B cell (primary cell): Measurements from ENCODE around the gene CRAT.

Source experiments
- EZH2 ChIP-seq: IDR thresholded peaks from 2 replicates; pipeline ENCODE4 v1.6.1; 2012; ENCODE audit warnings: borderline replicate concordance, low read depth, mild to moderate bottlenecking, moderate library complexity, low read length; ENCODE audit not compliant: insufficient read depth, poor library complexity, severe bottlenecking
- TF ChIP-seq, protein P1 (sequence below): fragments of 200-600 bp; IDR thresholded peaks from one replicate; pipeline ENCODE4 v1.8.0; 2022; ENCODE audit warnings: antibody characterized with exemption, mild to moderate bottlenecking

DNA sequence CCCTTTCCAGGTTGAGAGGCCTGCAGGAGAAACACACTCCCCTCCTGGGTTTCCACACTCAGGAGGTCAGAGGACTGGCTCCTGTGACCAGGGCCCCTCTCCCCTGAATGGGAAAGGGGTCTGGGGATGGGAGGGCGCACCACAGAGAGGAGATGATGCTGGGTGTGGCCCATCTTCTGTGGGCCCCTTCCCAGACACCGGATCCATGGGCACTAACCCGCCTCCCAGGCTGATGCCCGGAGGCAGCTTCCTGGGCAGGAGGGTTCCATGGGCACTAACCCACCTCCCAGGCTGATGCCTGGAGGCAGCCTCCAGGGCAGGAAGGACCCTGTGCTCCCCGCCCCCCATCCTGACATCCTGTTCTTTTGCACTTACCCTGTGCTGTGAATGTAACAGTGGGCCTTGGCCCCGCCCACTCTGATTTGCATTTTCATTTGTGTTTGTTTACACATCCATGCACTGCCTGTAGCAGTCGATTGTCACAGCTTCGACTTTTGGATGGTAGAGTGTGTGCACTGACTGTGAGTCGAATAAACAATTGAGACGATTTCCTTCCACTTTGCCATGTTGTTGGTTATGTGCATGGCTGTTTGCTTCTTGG lies 39.0 kb downstream of the CRAT start:
- TF ChIP-seq, protein P1, sequence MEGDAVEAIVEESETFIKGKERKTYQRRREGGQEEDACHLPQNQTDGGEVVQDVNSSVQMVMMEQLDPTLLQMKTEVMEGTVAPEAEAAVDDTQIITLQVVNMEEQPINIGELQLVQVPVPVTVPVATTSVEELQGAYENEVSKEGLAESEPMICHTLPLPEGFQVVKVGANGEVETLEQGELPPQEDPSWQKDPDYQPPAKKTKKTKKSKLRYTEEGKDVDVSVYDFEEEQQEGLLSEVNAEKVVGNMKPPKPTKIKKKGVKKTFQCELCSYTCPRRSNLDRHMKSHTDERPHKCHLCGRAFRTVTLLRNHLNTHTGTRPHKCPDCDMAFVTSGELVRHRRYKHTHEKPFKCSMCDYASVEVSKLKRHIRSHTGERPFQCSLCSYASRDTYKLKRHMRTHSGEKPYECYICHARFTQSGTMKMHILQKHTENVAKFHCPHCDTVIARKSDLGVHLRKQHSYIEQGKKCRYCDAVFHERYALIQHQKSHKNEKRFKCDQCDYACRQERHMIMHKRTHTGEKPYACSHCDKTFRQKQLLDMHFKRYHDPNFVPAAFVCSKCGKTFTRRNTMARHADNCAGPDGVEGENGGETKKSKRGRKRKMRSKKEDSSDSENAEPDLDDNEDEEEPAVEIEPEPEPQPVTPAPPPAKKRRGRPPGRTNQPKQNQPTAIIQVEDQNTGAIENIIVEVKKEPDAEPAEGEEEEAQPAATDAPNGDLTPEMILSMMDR, result no peak
- no peak for TF ChIP-seq EZH2
